Adrenal gland (tissue), 12 donors: Measurements from ENCODE around the gene NR2C2AP. TPM values are rescaled to one million over a fixed set of nuclear protein-coding genes. Genes with fewer than 3 reads are reported as not detected.

ENCODE experiments used
- DNase-seq, 7 donors: peaks; one replicate each; pipeline ENCODE4 v3.0.0-alpha.2; 2019 to 2020
- H3K27ac ChIP-seq, 5 donors: fragments of 200-600 bp; sonication (generic) in 4 of 5; 1 replicate in 3 of 5; 2 replicates in 2 of 5; pipeline versions ENCODE4 v1.5.1 to v1.8.0; 2016 to 2020; ENCODE audit warnings: mild to moderate bottlenecking in 1 of 5
- H3K27me3 ChIP-seq: fragments of 200-600 bp; 2 replicates; pipeline ENCODE4 v1.8.0; 2021
- H3K36me3 ChIP-seq, 2 donors: fragments of 200-600 bp; replicated peaks in 1 of 2; 1 replicate in 1 of 2; 2 replicates in 1 of 2; pipeline versions ENCODE4 v1.5.1 to v1.8.0; 2018 to 2022
- H3K4me1 ChIP-seq, 2 donors: fragments of 200-600 bp; replicated peaks in 1 of 2; 1 replicate in 1 of 2; 2 replicates in 1 of 2; pipeline versions ENCODE4 v1.5.1 to v1.8.0; 2018 to 2021
- H3K4me3 ChIP-seq, 4 donors: fragments of 200-600 bp; sonication (generic) in 3 of 4; one replicate each; pipeline ENCODE4 v1.5.1; 2016 to 2018
- H3K9me3 ChIP-seq, 3 donors: fragments of 200-600 bp; sonication (generic) in 1 of 3; replicated peaks in 1 of 3; 1 replicate in 2 of 3; 2 replicates in 1 of 3; pipeline versions ENCODE4 v1.5.1 to v1.8.0; 2016 to 2021
- POLR2A ChIP-seq, 2 donors: fragments of 450-650 bp; IDR thresholded peaks; one replicate each; pipeline ENCODE4 v1.6.1; 2017; ENCODE audit warnings: antibody characterized with exemption in 2 of 2, mild to moderate bottlenecking in 2 of 2, moderate library complexity in 1 of 2
- WGBS, 4 donors: extraction: QIAGEN DNeasy Blood & Tissue Kit in 2 of 4; methylation state at CpG; one replicate each; pipeline versions ENCODE4 v1.1.5 to v1.1.7; 2013 to 2017; 5-methylcytosine and 5-hydroxymethylcytosine counted together
- intact Hi-C, 2 donors: fragments of 100-400 bp; cut with DNase I; formaldehyde crosslinking; loops; one replicate each; pipeline versions ENCODE4 v1.14.1 to v1.15.0; 2022 to 2023
- polyA plus RNA-seq, 3 donors: library from polyadenylated mRNA; stranded (reverse); fragments of 200-250 nt in 2 of 3; fragments of 350-450 nt in 1 of 3; fragmentation: Illumina TruSeq in 1 of 3; extraction: RNeasy Lipid Tissue Mini Kit (QIAGEN cat#74804) in 1 of 3; gene quantifications; one replicate each; pipeline ENCODE4 v1.2.3, GENCODE V29; 2013 to 2014
- total RNA-seq, 9 donors: library from RNA; depleted of rRNA in 4 of 9; stranded (reverse); fragments of >200 nt in 4 of 9; fragments of 120-200 nt in 1 of 9; fragmentation: NEBNext Ultra II Directional in 1 of 9; extraction: Animal tissue kit (Norgen Biotek cat#: 25700) in 1 of 9; gene quantifications; one replicate each; pipeline versions ENCODE4 v1.1.0 to v1.2.4, GENCODE V29; 2013 to 2023
- TF ChIP-seq, protein P1 (sequence below), 6 experiments: fragments of 450-650 bp in 4 of 6; fragments of 200-600 bp in 2 of 6; sonication (generic) in 1 of 6; IDR thresholded peaks; 1 replicate in 5 of 6; 2 replicates in 1 of 6; pipeline versions ENCODE4 v1.5.1 to v1.8.0; 2016 to 2021; ENCODE audit warnings: antibody characterized with exemption in 6 of 6, mild to moderate bottlenecking in 2 of 6, moderate library complexity in 1 of 6
- donor health status: healthy with polysubstance abuse.
- donor health status: Bipolar disorder and iron deficiency.
- donor health status: DM: yes; HTN: yes; CAD: no.
- donor health status: DM: no; HTN: no; CAD: no.
- donor health status: DM: no; HTN: no; CAD: no.
- donor health status: DM: yes; HTN: yes; CAD: no.

Gene NR2C2AP
- total and polyA plus RNA-seq, 12 donors: 4.0 to 21.6 (median 12.3) TPM

DNA sequence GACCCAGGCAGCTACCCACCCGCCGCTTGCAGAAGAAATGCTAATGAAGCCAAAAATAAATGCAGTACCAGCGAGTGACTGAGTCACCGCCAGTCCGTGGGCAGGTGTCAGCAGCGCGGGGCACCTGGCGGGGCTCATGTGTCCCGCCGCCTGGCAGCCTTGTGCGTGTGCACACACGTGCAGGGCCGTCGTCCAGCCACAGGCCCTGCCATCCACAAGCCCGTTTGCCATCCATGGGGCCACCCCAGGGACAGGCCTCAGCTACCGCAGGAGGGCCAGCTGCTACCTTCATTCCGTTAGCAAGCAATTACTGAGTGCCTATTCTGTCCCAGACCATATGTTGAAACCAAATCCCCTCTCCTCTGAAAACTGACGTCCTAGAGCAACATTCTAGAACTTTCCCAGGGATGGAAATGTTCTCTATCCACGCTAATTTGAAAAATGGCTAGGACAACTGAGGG is 29.1 kb upstream of the NR2C2AP start:
- no peak for TF ChIP-seq POLR2A (IDR thresholded peaks at IDR 0.05)
- TF ChIP-seq, protein P1, sequence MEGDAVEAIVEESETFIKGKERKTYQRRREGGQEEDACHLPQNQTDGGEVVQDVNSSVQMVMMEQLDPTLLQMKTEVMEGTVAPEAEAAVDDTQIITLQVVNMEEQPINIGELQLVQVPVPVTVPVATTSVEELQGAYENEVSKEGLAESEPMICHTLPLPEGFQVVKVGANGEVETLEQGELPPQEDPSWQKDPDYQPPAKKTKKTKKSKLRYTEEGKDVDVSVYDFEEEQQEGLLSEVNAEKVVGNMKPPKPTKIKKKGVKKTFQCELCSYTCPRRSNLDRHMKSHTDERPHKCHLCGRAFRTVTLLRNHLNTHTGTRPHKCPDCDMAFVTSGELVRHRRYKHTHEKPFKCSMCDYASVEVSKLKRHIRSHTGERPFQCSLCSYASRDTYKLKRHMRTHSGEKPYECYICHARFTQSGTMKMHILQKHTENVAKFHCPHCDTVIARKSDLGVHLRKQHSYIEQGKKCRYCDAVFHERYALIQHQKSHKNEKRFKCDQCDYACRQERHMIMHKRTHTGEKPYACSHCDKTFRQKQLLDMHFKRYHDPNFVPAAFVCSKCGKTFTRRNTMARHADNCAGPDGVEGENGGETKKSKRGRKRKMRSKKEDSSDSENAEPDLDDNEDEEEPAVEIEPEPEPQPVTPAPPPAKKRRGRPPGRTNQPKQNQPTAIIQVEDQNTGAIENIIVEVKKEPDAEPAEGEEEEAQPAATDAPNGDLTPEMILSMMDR (IDR thresholded peaks at IDR 0.05): no peak
- 55 to 83% (median 77%) methylated on average over 4 to 19 of the region's 19 CpGs for WGBS, 4 donors
- no peaks in the 10 kb centered on the region for H3K4me1 ChIP-seq
- intact Hi-C loops: no loop called here
- DNase-seq: no peak
- peaks cover 0 to 8% (median 0%) of the 10 kb centered on the region in 3 donors for H3K9me3 ChIP-seq
- H3K36me3 ChIP-seq: no peaks in the 10 kb centered on the region
- no peak overlapping the region for H3K4me3 ChIP-seq
- no peak overlapping the region for H3K27ac ChIP-seq
- peaks cover 5% of the 10 kb centered on the region for H3K27me3 ChIP-seq

DNA sequence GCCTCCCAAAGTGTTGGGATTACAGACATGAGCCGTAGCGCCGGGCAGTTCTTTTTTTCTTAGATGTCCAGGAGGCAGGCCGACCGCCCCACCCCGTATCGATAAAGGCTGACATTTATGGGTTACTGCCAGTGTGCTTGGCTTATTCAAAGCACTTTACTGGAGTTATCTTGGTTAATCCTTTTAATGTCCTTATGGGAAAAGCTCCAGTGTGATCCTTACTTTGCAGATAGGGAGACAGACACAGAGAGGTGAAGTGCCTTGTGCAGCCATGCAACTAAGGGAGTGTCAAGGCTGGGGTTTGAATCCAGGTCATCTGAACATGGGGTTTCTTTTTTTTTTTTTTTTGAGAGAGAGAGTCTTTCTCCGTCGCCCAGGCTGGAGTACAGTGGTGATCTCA is 27.8 kb upstream of the NR2C2AP start:
- Histone ChIP-seq H3K27me3 (peaks cover 14% of the 10 kb centered on the region), H3K4me1 (no peaks in the 10 kb centered on the region), H3K27ac (no peak overlapping the region), H3K36me3 (no peaks in the 10 kb centered on the region), H3K9me3 (peaks cover 0 to 8% (median 0%) of the 10 kb centered on the region in 3 donors), H3K4me3 (no peak overlapping the region)
- no peak for DNase-seq
- WGBS, 4 donors: 84 to 93% (median 85%) methylated on average over 9 of the region's 9 CpGs
- TF ChIP-seq POLR2A (IDR thresholded peaks at IDR 0.05): no peak
- TF ChIP-seq, protein P1 (IDR thresholded peaks at IDR 0.05): no peak
- intact Hi-C loops: no loop called here

DNA sequence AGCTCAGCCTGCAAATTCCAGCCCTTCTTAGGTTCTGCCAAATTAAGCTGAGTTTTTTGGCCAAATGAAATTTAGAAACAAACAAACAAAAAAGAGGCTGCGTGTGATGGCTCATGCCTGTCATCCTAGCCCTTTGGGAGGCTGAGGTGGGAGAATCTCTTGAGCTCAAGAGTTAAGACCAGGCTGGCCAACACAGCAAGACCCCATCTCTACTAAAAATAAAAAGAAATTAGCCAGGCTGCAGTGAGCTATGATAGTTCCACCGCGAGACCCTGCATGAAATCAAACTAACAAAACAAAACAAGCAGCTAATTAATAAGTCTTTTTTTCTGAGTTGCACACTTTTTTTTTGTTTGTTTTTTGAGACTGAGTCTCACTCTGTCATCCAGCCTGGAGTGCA is 26.5 kb upstream of the NR2C2AP start:
- Histone ChIP-seq H3K27me3 (peaks cover 14% of the 10 kb centered on the region), H3K27ac (no peak overlapping the region), H3K36me3 (no peaks in the 10 kb centered on the region), H3K9me3 (peaks cover 0 to 8% (median 0%) of the 10 kb centered on the region in 3 donors), H3K4me3 (no peak overlapping the region), H3K4me1 (peaks cover 0 to 8% of the 10 kb centered on the region in 2 donors)
- WGBS, 4 donors: 75 to 84% (median 79%) methylated on average over 3 of the region's 3 CpGs
- intact Hi-C loops: no loop called here
- TF ChIP-seq POLR2A (IDR thresholded peaks at IDR 0.05): no peak
- TF ChIP-seq, protein P1 (IDR thresholded peaks at IDR 0.05): no peak
- DNase-seq: no peak

DNA sequence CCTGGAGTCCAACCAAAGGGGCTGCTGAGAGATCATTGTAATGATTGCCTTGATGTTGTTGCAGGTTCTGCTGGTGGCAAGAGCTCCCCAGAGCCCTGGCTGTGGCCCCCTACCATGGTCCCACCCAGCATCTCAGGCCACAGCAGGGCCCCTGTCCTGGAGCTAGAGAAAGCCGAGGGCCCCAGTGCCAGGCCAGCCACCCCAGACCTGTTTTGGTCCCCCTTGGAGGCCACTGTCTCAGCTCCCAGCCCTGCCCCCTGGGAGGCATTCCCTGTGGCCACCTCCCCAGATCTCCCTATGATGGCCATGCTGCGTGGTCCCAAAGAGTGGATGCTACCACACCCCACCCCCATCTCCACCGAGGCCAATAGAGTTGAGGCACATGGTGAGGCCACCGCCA is 24.0 kb upstream of the NR2C2AP start:
- peaks cover 14% of the 10 kb centered on the region for H3K27me3 ChIP-seq
- WGBS, 4 donors: 83 to 88% (median 86%) methylated on average over 2 to 4 of the region's 4 CpGs
- peaks cover 0 to 8% of the 10 kb centered on the region in 2 donors for H3K4me1 ChIP-seq
- no peak for TF ChIP-seq POLR2A (IDR thresholded peaks at IDR 0.05)
- TF ChIP-seq, protein P1 (IDR thresholded peaks at IDR 0.05): no peak
- no peaks in the 10 kb centered on the region for H3K9me3 ChIP-seq
- intact Hi-C loops: no loop called here
- no peak for DNase-seq
- no peak overlapping the region for H3K27ac ChIP-seq
- H3K36me3 ChIP-seq: no peaks in the 10 kb centered on the region
- no peak overlapping the region for H3K4me3 ChIP-seq
